GM19025 (cell line): ENCODE measurements around the gene KRTAP3-1.
"Not testable (repeated sequence)": the region's sequence is repeated elsewhere in the genome, so short reads cannot be mapped to it uniquely, and the experiment has no call there.

Experiments
- ATAC-seq: cut with Tn5 transposase; IDR thresholded peaks from one replicate; pipeline ENCODE4 v1.9.1; 2021; ENCODE audit warnings: mild to moderate bottlenecking, low read depth, moderate library complexity; ENCODE audit not compliant: unreplicated experiment

The KRTAP3-1 gene

GRCh38 chr17:41008811-41009210, at the start of gene KRTAP3-1:
Gene KRTAP3-1 (minus strand): TSS chr17:41009128. CDS start chr17:41009074, 54 bp downstream.
- ATAC-seq: no peak

- no peak for ATAC-seq
Observed at GRCh38 chr17:41057547-41057946, 48.6 kb upstream of the KRTAP3-1 start.

GRCh38 chr17:41055130-41055529, 46.2 kb upstream of the KRTAP3-1 start, which contains the start of gene KRTAP2-2:
Gene KRTAP2-2 (minus strand): TSS chr17:41055230. CDS start chr17:41055211, 19 bp downstream.
- ATAC-seq: not testable (repeated sequence)

- not testable (repeated sequence) for ATAC-seq
Observed at GRCh38 chr17:41054556-41054955, 45.6 kb upstream of the KRTAP3-1 start.

DNA sequence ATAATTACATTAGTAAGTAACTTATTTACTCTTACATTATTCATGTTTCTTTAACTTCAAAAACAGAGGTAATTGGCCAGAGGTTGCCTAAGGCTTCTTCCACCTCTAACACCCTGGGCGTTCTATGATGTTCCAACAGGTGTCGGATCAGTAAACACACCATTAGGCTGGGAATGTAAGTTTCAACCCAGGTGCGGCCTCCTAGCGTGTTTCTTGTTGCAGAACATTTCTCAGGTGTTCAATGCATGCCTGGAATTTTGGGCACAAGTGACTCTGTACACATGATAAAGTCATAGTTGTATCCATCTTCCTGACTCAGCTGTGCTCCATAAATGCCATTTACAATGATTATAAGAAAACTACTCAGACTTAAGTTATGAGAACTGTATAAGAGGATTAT, 45.1 kb upstream of the KRTAP3-1 start:
- ATAC-seq: no peak

GRCh38 chr17:41052566-41052965, 43.6 kb upstream of the KRTAP3-1 start:
- no peak for ATAC-seq

DNA sequence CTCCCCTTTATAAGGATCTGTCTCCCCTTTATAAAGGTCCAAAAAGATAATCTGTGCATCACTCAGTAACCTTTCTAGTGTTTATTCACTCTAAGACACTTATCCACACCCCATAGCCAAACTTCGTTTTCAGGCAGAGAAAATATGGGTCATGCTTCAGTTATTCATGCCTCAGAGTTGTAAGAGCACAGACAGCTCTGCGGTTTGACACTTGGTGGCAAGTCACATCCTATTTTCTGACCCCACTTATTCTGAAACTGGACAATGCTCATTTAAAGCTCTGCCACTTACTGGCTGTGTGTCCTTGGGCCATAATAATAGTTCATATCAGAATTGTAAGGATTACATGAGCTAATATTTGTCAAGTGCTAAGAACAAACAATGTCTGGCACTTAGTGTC, 40.2 kb upstream of the KRTAP3-1 start:
- ATAC-seq: no peak

DNA sequence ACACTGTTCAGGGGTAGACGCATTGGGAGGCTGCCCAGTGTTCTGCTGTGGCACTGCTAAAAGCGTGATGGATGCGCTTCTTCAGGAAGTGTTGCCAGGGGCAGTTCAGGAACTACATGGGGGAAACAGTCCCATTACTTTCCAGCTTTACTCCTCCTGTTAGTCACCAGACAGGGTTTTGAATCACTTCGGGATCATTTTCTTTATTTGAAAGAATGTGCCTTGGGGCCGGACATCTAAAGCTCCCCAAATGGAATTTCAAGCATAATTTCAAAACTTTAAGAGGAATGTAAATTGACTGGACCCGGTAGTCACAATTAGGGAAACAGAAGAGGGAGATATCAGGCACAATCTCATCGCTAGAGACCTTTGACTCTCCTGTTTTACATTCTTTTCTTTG, 39.5 kb upstream of the KRTAP3-1 start:
- no peak for ATAC-seq

DNA sequence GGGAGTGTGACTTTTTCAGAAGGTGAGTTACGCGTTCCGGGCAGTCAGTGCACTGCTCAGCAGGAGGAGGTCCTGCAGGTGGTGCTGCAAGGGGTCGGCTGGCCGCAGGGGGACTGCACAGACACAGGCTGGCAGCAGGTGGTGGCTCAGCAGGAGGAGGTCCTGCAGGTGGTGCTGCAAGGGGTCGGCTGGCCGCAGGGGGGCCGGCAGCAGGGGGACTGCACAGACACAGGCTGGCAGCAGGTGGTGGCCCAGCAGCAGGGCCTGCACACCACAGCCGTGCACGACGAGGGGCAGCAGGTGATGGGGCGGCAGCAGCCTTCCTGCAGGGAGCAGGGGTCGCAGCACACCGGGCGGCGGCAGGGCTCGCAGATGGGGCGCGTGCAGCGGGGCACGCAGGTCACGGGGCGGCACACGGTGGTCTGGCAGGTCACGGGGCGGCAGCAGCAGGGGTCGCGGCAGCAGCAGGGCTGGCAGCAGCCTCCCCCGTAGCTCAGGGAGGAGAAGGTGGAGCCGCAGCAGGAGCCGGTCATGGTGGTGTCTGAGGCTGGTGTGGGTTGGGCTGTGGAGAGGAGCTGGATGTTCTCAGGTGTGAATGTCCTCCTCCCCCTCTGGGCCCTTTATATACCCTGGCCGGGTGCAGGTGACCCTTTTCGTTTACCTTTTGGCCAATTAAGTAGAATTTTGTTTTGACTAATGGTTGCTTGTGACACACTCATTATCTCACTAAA, 38.0 kb upstream of the KRTAP3-1 start, which contains the start of gene KRTAP2-1:
Gene KRTAP2-1 (minus strand): TSS at position 582 of the 731 bp plus-strand sequence. CDS start 49 bp downstream, at position 533.
- ATAC-seq: not testable (repeated sequence)

- no peak for ATAC-seq
Observed at GRCh38 chr17:41042953-41043352, 34.0 kb upstream of the KRTAP3-1 start.

GRCh38 chr17:41040783-41041571, 32.0 kb upstream of the KRTAP3-1 start, which contains the start of gene KRTAP1-1:
Gene KRTAP1-1 (minus strand): TSS chr17:41041450. CDS start chr17:41041397, 53 bp downstream.
- ATAC-seq: not testable (repeated sequence)

DNA sequence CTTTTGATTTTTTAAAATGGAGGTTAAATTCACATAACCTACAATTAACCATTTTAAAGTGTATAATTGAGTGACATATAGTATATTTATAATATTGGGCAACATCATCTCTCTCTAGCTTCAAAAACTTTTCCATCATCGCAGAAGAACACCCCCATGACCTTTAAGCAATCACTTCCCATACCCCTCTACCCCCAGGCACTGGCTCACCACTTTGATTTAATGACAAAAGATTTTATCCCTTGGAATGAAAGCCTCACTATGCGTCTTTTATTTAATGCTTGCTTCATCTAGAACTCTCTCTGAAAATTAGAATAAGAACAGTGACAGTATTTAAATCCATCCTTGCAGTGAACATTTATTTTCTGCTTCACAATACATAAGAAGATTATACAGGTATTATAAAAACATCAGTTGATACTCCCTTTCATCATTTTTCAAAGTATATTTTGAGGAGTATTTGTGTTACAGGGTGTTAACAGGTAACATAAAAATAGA, 29.0 kb upstream of the KRTAP3-1 start:
- ATAC-seq: no peak

GRCh38 chr17:41034346-41034935, 25.5 kb upstream of the KRTAP3-1 start, which contains the start of gene KRTAP1-3:
Gene KRTAP1-3 (minus strand): TSS chr17:41034874. CDS start chr17:41034821, 53 bp downstream.
- not testable (repeated sequence) for ATAC-seq

DNA sequence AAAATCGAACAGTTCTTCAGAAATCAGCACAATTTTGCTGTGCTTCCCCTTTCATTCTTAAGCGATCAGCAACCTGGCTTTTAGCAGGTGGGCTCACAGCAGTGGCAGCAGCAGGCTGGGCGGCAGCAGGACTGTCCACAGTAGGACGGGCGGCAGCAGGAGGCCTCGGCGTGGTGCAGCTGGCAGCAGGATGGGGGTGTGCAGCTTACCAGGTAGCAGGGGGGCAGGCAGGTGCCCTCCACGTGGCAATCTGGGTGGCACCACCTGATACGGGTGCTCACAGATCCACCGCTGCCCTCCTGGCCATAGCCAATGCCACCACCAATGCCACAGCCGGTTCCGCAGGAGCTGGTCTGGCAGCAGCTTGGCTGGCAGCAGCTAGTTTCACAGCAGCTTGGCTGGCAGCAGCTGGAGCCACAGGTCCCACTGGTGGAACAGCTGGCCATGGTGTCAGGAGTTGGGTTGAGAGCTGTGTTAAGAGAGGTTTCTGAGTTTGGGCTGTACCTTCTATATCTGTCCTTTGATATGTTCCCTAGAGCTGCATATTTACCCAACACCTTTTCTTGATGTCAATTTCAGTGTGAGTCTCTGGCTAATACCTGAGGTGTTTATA, 20.8 kb upstream of the KRTAP3-1 start, which contains the start of gene KRTAP1-4:
Gene KRTAP1-4 (minus strand): TSS at position 563 of the 613 bp plus-strand sequence. CDS start 117 bp downstream, at position 446.
- ATAC-seq: no peak

DNA sequence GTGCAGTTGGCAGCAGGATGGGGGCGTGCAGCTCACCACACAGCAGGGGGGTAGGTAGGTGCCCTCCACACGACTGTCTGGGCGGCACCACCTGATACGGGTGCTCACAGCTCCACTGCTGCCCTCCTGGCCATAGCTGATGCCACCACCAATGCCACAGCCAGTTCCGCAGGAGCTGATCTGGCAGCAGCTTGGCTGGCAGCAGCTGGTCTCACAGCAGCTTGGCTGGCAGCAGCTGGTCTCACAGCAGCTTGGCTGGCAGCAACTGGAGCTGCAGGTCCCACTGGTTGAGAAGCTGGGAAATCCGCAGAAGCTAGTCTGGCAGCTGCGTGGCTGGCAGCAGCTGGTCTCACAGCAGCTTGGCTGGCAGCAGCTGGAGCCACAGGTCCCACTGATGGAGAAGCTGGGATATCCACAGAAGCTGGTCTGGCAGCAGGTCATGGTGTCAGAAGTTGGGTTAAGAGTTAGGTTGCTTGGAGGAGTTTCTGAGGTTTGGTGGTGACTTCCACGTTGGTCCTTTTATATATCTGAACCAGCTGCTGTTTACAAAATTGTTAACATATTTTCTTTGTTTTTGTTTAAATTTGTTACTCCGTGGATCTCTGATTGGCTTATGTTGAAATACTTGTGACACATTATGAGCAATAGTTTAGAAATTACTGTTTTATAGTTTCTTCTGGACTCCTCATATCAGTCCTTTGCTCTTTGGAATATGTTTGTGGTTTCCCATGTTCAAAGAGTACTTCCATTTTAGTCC, 18.0 kb upstream of the KRTAP3-1 start, which contains the start of gene KRTAP1-5:
Gene KRTAP1-5 (minus strand): TSS at position 494 of the 757 bp plus-strand sequence. CDS start 53 bp downstream, at position 441.
- ATAC-seq: no peak

- no peak for ATAC-seq
Observed at GRCh38 chr17:41024697-41025096, 15.8 kb upstream of the KRTAP3-1 start.

DNA sequence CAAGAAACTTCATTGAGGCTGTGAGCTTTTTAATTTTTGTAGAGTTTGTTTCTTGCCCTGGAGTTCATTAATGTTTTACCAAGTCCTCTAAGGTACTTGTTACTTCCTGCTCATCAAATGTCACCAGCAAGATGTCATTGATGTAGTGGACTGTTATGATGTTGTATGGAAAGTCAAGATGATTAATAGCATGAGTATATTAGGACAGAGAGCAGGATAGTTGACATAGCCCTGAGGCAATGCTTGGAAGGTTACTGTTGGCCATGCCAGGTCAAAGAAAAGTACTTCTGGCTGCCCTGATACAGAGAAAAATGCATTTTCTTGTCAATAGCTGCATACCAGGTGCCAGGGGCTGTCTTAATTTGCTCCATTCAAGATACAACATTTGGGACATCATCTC, 11.4 kb upstream of the KRTAP3-1 start:
- ATAC-seq: no peak

GRCh38 chr17:41019415-41019814, 10.5 kb upstream of the KRTAP3-1 start:
- ATAC-seq: no peak

DNA sequence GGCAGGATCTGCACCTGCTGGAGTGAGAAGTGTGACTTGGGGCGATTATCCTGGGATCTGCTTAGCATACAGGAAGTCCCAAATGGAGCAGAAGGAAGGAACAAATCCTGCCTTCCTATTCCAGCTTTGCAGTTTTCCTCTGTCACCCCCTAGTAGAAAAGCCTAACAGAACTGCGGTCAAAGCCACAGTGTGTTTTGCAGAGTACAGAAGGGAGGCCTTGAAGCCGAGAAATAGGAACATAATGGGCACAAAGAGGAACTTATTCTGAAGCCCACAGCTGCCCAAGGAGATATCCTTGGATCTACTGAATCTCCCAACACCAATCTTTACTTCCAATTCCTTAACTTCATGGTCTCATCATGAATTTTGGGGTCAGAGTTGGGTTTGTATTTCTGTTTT, 9.6 kb upstream of the KRTAP3-1 start:
- ATAC-seq: no peak
